ENCODE measurements around the gene GMPR.

DNA sequence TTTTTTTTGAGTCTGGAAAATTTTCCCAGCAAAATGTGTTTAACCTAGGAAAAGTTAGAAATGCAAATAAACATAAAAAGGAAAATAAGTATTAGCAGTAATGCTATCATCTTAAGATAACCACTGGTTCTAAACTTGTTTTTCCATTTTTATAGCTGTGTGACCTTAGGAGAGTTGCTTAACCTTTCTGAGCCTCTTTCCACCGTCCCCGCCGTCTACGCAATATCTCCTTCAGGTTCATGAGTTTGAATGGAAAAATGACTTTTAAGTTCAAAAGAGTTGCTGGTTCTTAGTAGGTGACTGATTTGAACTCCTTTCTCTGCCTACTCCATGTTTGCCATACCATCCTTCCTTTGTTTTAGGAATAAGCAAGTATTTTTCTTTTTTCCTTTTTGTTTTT is 44.0 kb downstream of the GMPR start:
- TF ChIP-seq, protein P1, sequence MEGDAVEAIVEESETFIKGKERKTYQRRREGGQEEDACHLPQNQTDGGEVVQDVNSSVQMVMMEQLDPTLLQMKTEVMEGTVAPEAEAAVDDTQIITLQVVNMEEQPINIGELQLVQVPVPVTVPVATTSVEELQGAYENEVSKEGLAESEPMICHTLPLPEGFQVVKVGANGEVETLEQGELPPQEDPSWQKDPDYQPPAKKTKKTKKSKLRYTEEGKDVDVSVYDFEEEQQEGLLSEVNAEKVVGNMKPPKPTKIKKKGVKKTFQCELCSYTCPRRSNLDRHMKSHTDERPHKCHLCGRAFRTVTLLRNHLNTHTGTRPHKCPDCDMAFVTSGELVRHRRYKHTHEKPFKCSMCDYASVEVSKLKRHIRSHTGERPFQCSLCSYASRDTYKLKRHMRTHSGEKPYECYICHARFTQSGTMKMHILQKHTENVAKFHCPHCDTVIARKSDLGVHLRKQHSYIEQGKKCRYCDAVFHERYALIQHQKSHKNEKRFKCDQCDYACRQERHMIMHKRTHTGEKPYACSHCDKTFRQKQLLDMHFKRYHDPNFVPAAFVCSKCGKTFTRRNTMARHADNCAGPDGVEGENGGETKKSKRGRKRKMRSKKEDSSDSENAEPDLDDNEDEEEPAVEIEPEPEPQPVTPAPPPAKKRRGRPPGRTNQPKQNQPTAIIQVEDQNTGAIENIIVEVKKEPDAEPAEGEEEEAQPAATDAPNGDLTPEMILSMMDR (IDR thresholded peaks at IDR 0.05), result no peak
- TF ChIP-seq POLR2AphosphoS5 (IDR thresholded peaks at IDR 0.05), result no peak
